Renal cortical epithelial cell (primary cell): ENCODE measurements around the gene SYNGAP1. TPM values are rescaled to one million over a fixed set of nuclear protein-coding genes. Genes with fewer than 3 reads are reported as not detected.

Experiments used
- DNase-seq: peaks from one replicate; pipeline ENCODE4 v3.0.0-alpha.2; 2011; ENCODE audit warnings: low read depth
- total RNA-seq: library from RNA; depleted of rRNA; stranded (reverse); fragments of >200 nt; gene quantifications from 2 replicates; pipeline ENCODE4 v1.2.3, GENCODE V29; 2014

SYNGAP1 gene
- total RNA-seq, 1 donor from 2014 or later: 5.9 TPM

DNA sequence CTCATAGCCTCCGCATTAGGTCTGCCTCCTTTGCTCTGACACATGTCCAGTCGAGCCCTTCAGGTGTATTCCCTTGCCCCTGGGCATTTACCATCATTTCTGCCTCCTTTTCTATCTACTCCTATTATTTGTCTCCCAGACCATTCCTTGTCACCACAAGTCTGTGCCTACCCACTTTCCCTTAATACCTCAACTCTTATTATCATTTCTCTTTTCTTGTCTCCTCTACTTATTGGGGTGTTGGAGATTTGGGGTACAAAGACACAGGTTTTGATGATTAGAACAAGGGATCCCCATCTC is 1.4 kb downstream of the SYNGAP1 start:
- DNase-seq: no peak

DNA sequence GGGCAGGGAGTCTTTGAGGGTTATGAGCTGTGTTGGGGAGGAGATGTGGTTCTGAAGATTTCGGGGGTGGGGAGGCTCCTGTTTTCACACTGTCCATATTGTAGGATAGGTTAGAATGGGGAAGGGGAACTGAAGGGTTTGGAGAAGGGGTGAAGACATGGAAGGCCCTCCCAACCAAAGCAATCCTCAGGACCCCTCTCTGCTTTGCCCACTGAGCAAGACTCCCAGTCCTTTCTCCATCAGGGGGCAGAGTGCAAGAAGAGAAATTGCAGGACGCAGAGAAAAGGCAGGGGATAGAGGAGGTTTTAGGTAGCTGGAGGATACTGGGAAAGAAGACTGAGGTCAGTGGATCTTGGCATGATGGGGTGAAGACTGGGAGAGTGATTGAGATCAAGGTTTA is 3.9 kb downstream of the SYNGAP1 start:
- no peak for DNase-seq

DNA sequence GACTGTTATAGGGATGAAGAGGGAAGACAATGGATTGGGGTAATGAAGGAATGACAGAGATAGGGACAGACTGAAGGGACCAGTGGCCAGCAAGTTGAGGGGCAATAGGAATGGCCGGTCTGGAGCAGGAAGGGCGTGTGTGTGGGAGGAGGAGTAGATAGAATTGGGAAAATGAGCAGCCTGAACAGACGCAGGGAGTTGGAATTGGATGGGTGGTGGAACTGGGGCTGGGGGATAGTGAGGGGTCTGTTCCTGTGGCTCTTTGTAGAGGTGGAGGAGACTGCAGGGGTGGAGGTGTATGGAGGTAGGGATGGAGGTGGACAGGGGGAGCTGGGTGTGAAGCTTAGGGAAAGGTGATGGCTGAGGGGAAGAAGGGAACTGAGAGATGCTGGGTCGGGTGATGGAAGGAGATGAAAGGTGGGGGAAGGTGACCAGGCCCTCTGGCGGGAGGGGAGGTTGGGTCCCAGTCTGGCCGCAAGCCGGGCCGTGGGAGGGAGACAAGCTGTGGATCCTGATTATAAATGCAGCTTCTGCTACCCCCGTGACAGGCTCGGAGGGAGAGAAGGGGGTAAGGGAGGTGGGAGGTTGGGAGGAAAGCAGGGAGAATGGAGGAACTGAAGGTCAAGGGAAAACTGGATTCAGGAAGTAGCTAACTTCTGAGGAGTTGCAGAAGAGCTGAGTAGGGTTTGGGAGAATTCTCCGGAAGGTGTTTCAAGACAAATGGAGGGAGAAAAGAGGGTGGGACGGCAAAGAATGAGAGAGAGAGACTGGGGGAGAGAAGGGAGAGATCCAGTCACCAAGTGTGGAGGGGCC is 5.2 kb downstream of the SYNGAP1 start:
- no peak for DNase-seq

DNA sequence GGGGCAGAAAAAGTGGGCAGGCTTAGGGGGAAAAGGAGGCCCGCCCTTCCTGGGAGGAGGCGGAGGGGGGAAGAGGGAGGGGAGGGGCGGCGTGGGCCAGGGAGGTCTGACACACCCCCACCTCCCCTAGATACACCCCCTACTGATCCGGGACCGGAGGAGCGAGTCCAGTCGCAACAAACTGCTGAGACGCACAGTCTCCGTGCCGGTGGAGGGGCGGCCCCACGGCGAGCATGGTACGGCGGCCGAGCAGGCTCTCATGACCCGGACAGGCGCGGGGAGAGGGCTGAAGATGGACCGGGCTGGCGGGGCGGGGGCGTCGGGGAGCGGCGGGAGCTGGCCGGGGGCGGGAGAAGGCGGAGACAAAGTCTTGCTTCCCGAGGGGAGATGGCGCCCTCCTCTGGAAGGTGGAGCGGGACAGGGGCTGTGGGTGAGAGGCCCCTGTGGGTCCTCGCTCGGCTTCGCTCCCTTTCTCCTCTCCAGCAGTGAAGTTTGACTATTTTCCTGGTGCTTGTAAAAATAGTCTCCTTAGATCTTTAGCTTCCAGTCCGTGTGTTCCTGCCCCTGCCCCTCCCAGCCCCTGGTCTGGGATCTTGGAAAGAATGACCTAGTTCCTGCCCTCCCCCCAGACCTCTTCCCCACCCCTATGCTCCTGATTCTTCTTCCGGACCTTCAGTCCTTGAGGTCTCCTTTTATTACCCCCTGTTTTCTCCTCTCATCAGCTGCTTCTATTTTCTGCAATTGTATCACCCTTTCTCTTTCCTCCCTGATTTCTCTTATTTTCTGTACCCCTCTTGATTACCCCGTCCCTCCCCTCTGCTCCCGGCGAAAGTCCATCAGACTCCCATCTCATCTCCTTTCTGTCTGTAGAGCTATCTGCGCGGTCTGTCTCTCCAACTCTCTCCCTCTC is 6.1 kb downstream of the SYNGAP1 start:
- DNase-seq: peak; percentile 57

DNA sequence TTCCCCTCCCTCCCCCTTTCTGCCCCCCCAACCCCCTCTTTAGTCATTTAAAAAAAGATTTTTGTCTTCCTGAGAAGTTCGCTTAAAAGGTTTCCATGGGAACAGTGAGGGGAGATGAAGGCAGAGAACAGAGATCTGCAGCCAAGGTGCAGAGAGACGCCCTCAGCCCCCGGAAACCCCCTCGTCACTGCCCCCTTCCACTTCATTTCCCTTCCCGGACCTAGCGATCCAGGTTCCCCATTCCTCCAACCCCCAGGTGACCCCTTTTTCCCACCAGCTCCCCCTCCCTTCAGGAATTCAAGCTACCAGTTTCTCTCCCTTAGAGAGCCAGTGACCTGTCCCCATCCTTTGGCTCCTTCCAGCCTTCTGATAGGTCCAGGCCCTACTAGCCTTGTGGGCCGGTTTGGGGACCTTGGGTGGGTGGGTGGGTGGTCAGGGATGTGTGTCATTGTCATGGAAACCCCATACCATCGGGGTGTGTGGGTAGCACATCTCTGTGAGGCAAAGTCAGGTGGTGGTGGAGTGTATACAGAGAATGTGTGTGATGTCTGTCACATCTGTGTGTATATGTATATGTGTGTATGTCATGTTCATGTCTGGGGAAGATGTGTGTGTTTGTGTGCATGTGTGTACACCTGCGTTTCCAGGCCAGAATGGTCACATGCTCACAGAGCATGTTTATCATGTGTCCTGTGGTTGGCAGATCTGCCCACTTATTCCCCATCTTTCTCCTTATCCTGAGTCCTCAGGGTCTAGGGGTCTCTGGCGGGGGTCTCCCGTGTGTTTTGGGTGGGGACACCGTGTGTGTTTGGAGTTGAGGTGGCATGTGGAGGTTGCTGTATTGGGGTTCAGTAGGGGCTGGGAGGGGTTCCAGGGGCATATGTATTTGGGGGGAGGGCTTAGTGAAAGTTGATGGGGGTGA is 7.0 kb downstream of the SYNGAP1 start:
- no peak for DNase-seq

DNA sequence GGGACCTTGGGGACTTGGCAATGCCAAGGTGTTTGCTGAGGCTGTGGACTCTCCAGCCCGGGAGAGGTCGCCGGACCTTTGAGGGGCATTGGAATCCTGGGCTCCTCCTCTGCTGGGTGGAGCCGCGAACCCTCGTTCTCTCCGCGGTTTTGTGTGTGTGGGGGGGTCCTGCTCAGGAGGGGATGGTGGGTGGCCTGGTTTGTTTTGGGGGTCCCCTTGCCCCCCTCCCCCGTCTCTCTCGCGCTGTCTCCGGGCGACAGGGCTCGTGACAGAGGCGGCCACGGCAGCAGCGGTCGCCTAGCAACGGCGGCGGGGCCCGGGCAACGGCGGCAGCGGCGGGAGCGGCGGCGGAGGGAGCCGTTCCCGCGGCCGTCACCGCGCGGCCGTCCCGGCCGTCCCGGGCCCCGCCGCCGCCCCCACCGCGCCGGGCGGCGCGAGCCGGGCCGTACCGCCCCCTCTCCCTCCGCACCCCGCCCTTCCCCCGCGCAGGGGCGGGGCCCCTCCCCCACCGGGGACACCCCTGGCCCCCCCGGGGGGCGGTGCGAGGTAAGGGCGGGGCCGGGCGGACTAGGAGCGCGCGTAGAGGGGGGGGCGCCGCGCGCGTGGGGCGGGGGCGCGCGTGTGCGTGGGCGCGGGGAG is 7.8 kb downstream of the SYNGAP1 start:
- no peak for DNase-seq

DNA sequence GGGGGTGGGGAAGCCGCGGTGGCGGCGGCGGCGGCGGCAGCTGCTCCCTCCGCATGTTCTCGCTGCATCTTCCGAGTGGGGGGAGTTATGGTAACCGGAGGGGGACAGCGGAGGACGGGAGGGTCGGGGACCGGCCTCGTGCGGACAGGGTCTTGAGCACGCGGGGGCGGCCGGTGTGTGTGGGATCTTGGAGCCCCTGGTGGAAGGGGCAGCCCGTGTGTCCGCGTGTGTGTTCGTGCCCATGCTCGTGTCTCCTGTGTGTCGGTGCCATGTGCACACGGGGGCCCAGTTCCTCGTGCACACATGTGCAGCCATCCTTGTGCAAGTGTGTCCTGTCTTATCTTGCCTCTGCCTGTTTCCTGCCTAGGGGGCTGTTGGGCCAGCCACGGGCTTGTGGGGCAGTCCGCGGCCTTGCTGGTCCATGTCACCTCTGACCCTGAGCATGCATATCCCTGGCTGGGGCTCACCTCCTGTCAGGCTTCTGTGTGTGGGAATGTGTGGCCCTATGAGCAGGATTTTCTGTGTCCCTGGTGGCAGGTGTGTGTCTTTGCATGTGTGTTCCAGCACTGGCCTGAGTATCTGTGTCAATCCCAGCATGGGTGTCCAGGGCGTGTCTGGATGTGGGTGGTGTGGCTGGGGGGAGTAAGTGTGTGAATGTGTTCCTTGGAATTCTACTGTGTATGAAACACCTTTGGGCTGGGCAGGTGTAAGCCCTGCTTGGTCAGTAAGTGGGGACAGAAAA is 8.5 kb downstream of the SYNGAP1 start:
- DNase-seq: peak; percentile 34

DNA sequence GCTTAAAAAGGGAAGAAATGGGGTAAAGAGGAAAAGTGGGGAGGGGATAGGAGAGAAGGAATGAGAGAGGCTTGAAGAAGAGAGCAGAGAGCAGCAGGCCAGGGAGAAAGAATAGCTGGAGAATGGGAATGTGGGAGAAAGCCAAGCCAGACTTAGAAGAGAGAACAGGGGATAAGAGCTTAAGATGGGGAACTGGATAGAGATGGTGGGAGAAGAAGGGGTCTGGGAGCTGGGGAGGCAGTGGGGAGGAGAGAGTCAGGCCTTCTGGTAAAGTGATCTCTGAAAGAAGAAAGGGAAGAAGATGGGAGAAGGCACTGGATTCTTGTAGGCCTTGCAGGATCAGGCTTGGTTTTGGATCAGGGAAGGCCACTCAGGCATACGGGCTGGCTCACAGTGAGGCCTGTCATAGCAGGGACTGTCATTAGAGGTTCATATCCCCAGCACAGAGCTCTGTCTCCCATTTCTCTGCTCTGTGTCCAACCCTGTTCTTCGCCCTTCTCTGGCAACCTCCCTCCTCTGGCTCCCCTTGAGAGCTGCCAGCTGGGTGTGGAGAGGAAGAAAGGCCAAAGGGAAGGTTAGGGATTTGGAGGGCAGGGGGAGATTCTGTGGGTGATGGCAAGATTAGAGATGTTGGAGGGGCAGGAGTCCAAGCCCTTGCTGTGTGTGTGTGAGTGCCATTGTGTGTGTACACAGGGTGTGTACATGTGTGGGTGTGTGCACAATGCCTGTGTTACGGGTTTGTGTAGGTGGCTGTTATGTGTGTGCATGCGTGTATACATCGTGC is 9.3 kb downstream of the SYNGAP1 start:
- no peak for DNase-seq

DNA sequence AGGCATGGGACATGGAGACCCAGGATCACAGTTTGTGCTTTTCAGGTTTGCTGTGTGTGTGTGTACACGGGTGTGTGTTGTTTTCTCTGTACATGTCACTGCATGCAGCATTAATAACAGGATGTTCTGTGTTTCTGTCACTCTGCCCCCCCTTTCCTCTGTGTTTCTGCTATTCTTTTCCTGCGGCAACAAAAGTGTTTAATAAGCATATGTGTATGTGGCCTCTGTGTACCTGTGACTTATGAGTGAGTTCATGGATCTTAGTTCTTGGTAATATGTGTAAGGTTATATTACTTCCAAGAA is 9.8 kb downstream of the SYNGAP1 start:
- no peak for DNase-seq

DNA sequence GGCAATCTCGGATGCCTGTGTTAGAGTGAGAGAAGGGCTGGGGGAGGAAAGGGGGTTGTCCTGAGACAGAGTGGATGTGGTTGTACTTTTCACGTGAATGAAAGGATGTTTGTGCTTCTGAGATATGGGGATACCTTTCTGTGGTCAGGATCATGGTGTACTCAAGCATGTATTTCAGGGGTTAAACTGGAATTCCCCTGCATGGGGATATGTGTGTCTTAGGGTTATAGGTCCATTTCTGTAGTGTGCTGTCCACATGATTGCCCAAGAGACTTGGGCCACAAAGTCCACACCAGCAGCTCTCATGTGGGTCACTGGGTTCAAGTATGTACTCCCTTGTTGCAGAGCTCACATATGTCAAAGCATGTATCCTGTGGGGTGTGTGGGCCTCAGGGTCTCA is 10.5 kb downstream of the SYNGAP1 start:
- peak; percentile 36 for DNase-seq

DNA sequence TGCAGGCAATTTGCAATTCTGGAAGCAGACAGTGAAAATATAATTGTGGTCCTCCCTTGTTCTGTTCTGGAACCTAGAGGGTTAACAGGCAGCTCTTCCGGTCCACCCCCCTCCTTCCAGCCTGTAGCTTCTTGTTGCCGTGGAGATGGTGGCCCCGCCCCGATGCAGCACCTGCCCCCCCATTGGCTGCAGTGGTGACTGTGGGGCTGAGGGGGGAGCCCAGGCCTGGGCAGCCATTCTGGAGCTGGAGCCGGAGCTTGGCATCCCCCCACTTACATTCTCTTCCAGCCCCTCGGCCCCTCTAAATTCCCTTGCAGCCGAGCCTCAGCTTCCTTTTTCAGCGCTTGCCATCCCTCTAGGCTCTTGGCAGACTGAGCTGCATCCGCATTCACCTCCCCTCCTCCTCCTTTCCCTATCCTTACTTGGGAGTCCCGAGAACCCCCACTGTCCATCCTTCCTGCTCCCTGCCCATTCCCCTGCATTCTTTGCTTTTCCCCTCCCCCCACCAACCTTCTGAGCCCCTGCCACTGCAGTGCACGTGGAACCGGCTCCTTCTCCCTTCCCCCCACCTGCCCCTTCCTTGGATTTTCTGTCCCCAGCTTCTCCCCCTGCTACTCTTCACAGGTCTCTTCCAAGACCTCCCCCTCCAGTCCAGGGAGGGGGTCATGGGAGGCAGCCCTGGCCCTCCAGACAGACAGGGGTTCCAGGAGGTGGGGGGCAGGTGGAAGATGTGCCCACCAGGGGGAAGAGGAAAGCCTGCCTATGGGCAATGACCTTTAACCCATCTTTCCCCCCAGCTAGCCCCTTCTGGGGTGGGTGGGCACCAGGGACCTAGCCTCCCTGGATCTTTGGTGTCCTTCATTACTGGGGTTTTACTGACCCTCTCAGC is 11.4 kb downstream of the SYNGAP1 start:
- no peak for DNase-seq

DNA sequence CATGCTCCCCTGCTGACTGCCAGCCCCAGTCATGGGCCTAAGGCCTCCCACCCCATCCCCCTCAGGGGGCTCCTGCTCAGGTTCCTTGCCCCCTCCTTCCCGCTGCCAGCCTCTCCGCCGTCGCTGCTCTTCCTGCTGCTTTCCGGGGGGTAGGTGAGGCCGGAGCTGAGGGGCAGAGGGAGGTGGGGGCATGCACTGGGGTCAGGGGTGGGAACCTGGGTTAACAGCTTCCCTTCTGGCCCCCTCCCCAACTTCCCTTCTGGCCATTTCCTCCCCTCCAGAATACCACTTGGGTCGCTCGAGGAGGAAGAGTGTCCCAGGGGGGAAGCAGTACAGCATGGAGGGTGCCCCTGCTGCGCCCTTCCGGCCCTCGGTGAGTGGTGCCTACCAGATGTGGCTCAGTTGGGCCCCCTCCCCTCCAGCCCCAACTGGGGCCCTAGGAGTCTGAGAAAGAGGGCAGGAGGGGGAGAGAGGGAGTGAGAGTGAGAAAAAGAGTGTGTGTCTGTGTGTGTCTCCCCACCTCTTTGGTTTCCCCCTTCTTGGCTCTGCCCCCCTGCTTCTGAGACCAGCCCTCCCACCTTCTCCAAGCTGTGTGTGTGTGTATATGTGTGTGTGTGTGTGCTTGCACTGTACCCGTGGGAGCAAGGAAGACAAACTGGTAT is 12.1 kb downstream of the SYNGAP1 start:
- no peak for DNase-seq

DNA sequence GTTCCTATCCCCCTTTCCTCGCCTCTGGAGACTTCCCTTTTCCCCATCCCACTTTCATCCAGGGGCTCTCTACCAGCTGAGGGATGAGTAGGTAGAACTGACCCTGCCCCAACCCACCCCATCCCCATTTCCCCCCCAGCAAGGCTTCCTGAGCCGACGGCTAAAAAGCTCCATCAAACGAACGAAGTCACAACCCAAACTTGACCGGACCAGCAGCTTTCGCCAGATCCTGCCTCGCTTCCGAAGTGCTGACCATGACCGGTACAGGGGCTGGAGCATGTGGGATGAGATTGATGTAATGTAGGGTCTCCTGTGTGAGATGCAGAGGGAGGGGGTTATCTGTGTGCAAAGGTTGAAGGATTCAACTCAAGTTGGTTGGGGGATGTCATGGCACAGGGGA is 12.7 kb downstream of the SYNGAP1 start:
- no peak for DNase-seq

DNA sequence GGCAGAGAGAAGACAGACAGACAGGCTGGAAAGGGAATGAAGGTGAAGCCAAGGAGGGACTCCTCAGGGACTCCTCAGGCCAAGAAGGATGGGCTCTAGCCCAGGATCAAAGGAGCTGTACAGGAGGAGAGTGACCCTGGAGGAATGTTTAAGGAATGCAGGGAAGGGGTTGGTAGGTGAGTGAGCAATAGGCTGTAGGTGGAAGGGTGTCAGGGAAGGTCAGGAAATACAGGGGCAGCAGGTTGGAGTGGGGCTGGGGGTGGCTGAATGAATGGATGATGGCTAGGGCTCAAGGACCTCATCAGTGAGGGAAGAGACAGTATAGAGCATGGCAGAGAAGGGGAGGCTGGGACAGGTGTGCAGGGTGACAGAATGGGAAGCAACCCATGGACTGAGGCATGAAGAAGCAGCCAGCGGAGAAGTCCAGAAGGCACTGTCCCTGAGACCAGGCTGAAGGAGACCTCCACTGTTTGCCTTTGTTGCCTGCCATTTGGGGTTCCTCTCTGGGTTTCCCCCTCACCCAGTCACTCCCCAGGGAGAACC is 13.2 kb downstream of the SYNGAP1 start:
- DNase-seq: no peak

DNA sequence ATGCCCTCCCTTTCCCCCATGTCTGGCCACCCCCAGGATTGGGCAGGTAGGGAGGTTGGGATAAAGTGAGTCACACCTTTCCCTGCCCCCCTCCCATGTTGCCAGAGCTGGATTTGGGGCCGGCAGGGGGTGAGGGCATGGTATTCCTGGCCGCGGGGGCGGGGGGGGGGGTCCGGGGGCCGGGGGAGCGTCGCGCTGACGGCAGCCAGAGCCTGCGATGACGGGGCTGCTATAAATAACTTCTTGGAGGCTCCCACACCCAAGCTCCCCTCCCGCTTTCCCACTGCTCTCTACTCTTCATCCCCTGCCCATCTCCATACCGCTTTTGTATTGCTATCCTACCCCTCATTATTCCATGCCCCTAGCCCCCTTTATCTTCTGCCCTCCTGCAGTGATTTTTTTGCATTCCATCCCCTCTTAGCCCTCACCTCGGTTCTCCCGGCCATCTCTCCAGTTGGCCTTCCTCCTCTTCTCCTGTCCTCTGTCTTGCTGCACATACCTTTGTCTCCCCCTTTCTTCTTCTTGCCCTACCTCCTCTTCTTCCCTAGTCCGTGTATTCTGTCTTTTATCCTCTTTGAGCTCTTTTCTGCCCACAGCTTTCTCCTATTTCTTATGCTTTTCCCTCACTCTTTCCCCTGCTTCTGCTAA is 13.8 kb downstream of the SYNGAP1 start:
- DNase-seq: no peak

DNA sequence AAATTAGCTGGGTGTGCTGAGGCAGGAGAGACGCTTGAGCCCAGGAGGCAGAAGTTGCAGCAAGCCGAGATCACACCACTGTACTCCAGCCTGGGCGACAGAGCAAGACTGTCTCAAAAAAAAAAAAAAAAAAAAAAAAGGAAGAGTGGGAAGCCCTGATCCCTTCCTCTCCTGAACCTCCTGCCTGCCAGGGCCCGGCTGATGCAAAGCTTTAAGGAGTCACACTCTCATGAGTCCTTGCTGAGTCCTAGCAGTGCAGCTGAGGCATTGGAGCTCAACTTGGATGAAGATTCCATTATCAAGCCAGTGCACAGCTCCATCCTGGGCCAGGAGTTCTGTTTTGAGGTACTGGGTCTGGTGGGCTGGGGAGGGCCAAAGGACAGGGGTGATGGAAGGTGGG is 15.1 kb downstream of the SYNGAP1 start:
- DNase-seq: no peak

DNA sequence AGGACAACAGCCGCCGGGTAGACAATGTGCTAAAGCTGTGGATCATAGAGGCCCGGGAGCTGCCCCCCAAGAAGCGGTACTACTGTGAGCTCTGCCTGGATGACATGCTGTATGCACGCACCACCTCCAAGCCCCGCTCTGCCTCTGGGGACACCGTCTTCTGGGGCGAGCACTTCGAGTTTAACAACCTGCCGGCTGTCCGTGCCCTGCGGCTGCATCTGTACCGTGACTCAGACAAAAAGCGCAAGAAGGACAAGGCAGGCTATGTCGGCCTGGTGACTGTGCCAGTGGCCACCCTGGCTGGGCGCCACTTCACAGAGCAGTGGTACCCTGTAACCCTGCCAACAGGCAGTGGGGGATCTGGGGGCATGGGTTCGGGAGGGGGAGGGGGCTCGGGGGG is 17.8 kb downstream of the SYNGAP1 start:
- DNase-seq: no peak
